Embryonic facial prominence (tissue), 1 donor: ENCODE measurements around the gene ARHGEF26.
A peak's percentile ranks its signal among the peaks of the same experiment; 100 is the strongest.
"Not testable (repeated sequence)": the region's sequence is repeated elsewhere in the genome, so short reads cannot be mapped to it uniquely, and the experiment has no call there.

Source experiments
- DNase-seq: peaks from one replicate; pipeline ENCODE4 v3.0.0-alpha.2; 2016; ENCODE audit errors: extremely low spot score

The ARHGEF26 gene

GRCh38 chr3:154120961-154121700 lies at the start of gene ARHGEF26:
Gene ARHGEF26 (plus strand): TSS chr3:154121390. CDS start chr3:154121993, 603 bp downstream.
- DNase-seq, result peak; percentile 62

GRCh38 chr3:154074966-154075365 lies 46.2 kb upstream of the ARHGEF26 start:
- DNase-seq, result no peak

GRCh38 chr3:154078672-154079071 lies 42.5 kb upstream of the ARHGEF26 start:
- no peak for DNase-seq

GRCh38 chr3:154081305-154081704 lies 39.9 kb upstream of the ARHGEF26 start:
- no peak for DNase-seq

- no peak for DNase-seq
Measured at GRCh38 chr3:154085071-154085470, 36.1 kb upstream of the ARHGEF26 start.

- no peak for DNase-seq
Measured at GRCh38 chr3:154085799-154086198, 35.4 kb upstream of the ARHGEF26 start.

GRCh38 chr3:154086286-154086685 lies 34.9 kb upstream of the ARHGEF26 start:
- no peak for DNase-seq

- not testable (repeated sequence) for DNase-seq
Measured at GRCh38 chr3:154087756-154088480, 33.3 kb upstream of the ARHGEF26 start.

- DNase-seq, result no peak
Measured at GRCh38 chr3:154089421-154090420, 31.5 kb upstream of the ARHGEF26 start.

- no peak for DNase-seq
Measured at GRCh38 chr3:154094051-154094450, 27.1 kb upstream of the ARHGEF26 start.

- DNase-seq, result no peak
Measured at GRCh38 chr3:154095832-154096421, 25.3 kb upstream of the ARHGEF26 start.

- no peak for DNase-seq
Measured at GRCh38 chr3:154098376-154098775, 22.8 kb upstream of the ARHGEF26 start.

GRCh38 chr3:154100556-154100955 lies 20.6 kb upstream of the ARHGEF26 start:
- no peak for DNase-seq

- no peak for DNase-seq
Measured at GRCh38 chr3:154101250-154101649, 19.9 kb upstream of the ARHGEF26 start.

- DNase-seq, result no peak
Measured at GRCh38 chr3:154102225-154102624, 19.0 kb upstream of the ARHGEF26 start.

GRCh38 chr3:154105218-154105975 lies 15.8 kb upstream of the ARHGEF26 start:
- no peak for DNase-seq

- DNase-seq, result no peak
Measured at GRCh38 chr3:154111365-154111935, 9.7 kb upstream of the ARHGEF26 start.

GRCh38 chr3:154112146-154112852 lies 8.9 kb upstream of the ARHGEF26 start:
- no peak for DNase-seq

- DNase-seq, result no peak
Measured at GRCh38 chr3:154113609-154114008, 7.6 kb upstream of the ARHGEF26 start.

- DNase-seq, result no peak
Measured at GRCh38 chr3:154115332-154115731, 5.9 kb upstream of the ARHGEF26 start.
